ENCODE data around the gene CDKN3. TPM values are rescaled to one million over a fixed set of nuclear protein-coding genes. Genes with fewer than 3 reads are reported as not detected.

Gene CDKN3
- total RNA-seq, 1 experiment from 2014 or later: 96.1 TPM

DNA sequence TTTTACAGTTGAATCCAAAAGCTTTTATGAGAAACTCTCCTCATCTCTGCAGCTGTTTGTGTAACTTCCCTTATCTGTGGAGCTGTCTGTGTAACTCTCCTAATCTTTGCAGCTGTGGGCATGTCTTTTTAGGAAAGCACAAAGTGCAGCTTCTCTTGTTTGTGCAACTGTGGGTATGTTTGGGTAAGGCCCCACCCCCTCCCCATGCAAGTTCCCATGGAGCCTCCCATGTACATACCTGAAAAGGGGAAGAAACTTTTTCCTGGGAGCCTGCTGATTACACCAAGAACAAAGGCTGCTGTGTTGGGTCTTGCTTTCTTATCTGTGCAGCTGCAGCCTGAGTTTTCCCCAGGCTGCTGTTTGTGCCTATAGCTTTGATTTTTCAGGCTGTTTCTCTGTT is 42.7 kb upstream of the CDKN3 start:
- no peak for DNase-seq
- no peak overlapping the region for H3K4me2 ChIP-seq (ENCODE audit: low read depth, low read length, poor library complexity, severe bottlenecking)
- H3K27me3 ChIP-seq (ENCODE audit: low read length): no peaks in the 10 kb centered on the region
- no peaks in the 10 kb centered on the region for H3K9me3 ChIP-seq (ENCODE audit: low read length)
- no peaks in the 10 kb centered on the region for H4K20me1 ChIP-seq (ENCODE audit: insufficient read depth, low read depth, low read length)
- H3K79me2 ChIP-seq (ENCODE audit: low read length): no peaks in the 10 kb centered on the region
- no peaks in the 10 kb centered on the region for H3K9me2 ChIP-seq (replicated peaks; ENCODE audit: insufficient read depth, low read length)
- no peaks in the 10 kb centered on the region for H3K36me3 ChIP-seq (ENCODE audit: insufficient read depth, low read length)
- no peak overlapping the region for H3K9ac ChIP-seq (ENCODE audit: low read length)
- no peak overlapping the region for H3K27ac ChIP-seq (ENCODE audit: low read length)
- no peak overlapping the region for H2AFZ ChIP-seq (ENCODE audit: low read length)
- H3K4me3 ChIP-seq (ENCODE audit: low read length): no peak overlapping the region
- H3K4me1 ChIP-seq (ENCODE audit: low read length): peaks cover 2% of the 10 kb centered on the region; the same call in 1 of the 2 replicates

DNA sequence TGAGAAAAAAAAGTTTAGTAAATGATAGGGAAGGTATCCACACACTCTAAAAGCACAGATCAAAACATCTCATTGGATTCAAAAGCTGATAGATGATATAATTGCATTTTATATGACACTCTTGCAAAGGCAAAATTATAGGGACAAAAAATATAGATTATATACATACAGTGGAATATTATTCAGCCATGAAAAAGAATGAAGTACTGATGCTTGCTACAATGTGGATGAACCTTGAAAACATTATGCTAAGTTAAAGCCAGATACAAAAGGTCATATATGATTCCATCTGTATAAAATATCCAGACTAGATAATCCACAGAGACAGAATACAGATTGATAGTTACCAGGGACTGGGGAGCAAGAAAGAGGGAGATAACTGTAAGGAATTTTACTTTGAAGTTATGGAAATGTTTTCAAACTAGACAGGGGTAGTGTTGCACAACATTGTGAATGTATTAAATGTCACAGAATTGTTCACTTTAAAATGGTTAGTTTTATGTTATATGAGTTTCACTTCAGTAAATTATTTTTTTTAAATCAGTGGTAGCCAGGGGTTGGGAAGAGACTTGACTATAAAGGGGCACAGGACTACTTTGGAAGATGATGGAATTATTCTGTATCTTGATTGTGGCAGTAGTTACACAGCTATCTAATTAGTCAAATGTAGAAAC is 41.7 kb upstream of the CDKN3 start:
- Histone ChIP-seq H3K9ac (ENCODE audit: low read length) (no peak overlapping the region), H3K9me2 (replicated peaks; ENCODE audit: insufficient read depth, low read length) (no peaks in the 10 kb centered on the region), H2AFZ (ENCODE audit: low read length) (no peak overlapping the region), H3K4me2 (ENCODE audit: low read depth, low read length, poor library complexity, severe bottlenecking) (no peak overlapping the region), H4K20me1 (ENCODE audit: insufficient read depth, low read depth, low read length) (no peaks in the 10 kb centered on the region), H3K27ac (ENCODE audit: low read length) (no peak overlapping the region), H3K79me2 (ENCODE audit: low read length) (no peaks in the 10 kb centered on the region), H3K4me1 (ENCODE audit: low read length) (peaks cover 2% of the 10 kb centered on the region; the same call in 1 of the 2 replicates), H3K36me3 (ENCODE audit: insufficient read depth, low read length) (no peaks in the 10 kb centered on the region), H3K27me3 (ENCODE audit: low read length) (no peaks in the 10 kb centered on the region), H3K9me3 (ENCODE audit: low read length) (no peaks in the 10 kb centered on the region), H3K4me3 (ENCODE audit: low read length) (no peak overlapping the region)
- no peak for DNase-seq

DNA sequence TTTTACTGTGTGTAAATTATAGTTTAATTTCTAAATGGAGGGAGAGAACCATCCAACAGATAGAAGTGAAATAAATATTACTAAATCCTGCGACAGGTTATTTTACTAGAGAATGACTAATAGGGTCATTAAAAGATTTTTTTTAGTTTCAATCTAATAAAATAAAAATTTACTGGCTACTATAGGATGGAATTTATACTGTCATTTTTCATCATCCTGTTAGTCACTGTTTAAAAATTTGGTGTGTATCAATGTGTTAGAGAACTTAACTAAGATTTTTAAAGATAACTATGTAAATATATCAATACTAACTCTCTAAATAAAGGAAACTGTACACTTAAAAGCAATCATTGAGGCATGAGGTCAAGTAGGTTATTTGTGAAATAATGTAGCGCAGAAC is 41.1 kb upstream of the CDKN3 start:
- no peak for DNase-seq
- H3K79me2 ChIP-seq (ENCODE audit: low read length): no peaks in the 10 kb centered on the region
- no peaks in the 10 kb centered on the region for H3K9me2 ChIP-seq (replicated peaks; ENCODE audit: insufficient read depth, low read length)
- no peak overlapping the region for H2AFZ ChIP-seq (ENCODE audit: low read length)
- no peak overlapping the region for H3K9ac ChIP-seq (ENCODE audit: low read length)
- no peak overlapping the region for H3K4me2 ChIP-seq (ENCODE audit: low read depth, low read length, poor library complexity, severe bottlenecking)
- no peaks in the 10 kb centered on the region for H3K27me3 ChIP-seq (ENCODE audit: low read length)
- no peaks in the 10 kb centered on the region for H3K36me3 ChIP-seq (ENCODE audit: insufficient read depth, low read length)
- no peak overlapping the region for H3K4me3 ChIP-seq (ENCODE audit: low read length)
- H3K27ac ChIP-seq (ENCODE audit: low read length): no peak overlapping the region
- H3K4me1 ChIP-seq (ENCODE audit: low read length): peaks cover 2% of the 10 kb centered on the region; the same call in 1 of the 2 replicates
- H4K20me1 ChIP-seq (ENCODE audit: insufficient read depth, low read depth, low read length): no peaks in the 10 kb centered on the region
- H3K9me3 ChIP-seq (ENCODE audit: low read length): no peaks in the 10 kb centered on the region

DNA sequence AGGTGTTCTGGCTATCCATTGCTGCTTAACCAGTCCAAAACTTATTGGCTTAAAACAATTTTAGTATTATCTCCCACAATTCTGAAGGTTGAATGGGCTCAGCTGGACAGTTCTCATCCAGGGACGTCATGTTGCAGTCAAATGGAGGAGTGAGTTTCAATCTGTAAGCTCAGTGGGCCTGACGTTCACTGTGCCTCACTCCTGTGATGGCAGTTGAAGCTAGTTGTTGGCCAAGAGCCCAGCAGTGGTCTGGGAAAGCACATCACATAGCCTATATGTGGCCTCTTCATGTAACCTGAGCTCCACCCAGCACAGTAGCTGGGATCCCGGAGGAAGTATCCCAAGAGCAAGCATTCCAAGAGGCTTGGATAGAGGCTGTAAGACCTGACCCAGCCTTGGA is 40.6 kb upstream of the CDKN3 start:
- no peaks in the 10 kb centered on the region for H3K9me2 ChIP-seq (replicated peaks; ENCODE audit: insufficient read depth, low read length)
- no peak overlapping the region for H3K4me2 ChIP-seq (ENCODE audit: low read depth, low read length, poor library complexity, severe bottlenecking)
- H3K4me1 ChIP-seq (ENCODE audit: low read length): peaks cover 2% of the 10 kb centered on the region; the same call in 1 of the 2 replicates
- no peaks in the 10 kb centered on the region for H3K79me2 ChIP-seq (ENCODE audit: low read length)
- H3K4me3 ChIP-seq (ENCODE audit: low read length): no peak overlapping the region
- no peaks in the 10 kb centered on the region for H3K9me3 ChIP-seq (ENCODE audit: low read length)
- no peak overlapping the region for H2AFZ ChIP-seq (ENCODE audit: low read length)
- H4K20me1 ChIP-seq (ENCODE audit: insufficient read depth, low read depth, low read length): no peaks in the 10 kb centered on the region
- no peak for DNase-seq
- H3K27ac ChIP-seq (ENCODE audit: low read length): no peak overlapping the region
- no peaks in the 10 kb centered on the region for H3K36me3 ChIP-seq (ENCODE audit: insufficient read depth, low read length)
- H3K27me3 ChIP-seq (ENCODE audit: low read length): no peaks in the 10 kb centered on the region
- no peak overlapping the region for H3K9ac ChIP-seq (ENCODE audit: low read length)

DNA sequence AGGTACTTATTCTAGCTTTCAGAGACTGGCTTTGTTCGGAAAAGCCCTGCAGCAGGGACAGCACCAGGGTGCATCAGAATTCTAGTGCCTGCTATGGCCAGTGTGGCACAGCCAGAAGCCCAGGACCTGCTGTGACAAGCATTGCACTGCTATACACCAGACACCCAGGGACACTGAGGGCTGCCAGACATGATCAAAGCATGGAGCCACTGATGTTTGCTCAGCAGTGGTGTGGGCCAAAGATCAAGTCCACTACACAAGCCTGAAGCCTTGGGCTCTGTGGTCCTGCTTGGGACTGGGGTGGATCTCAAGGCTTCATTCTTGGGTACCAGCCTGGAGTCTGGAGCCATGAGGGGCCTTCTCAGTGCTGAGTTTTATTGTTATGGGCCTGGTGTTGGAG is 36.1 kb upstream of the CDKN3 start:
- Histone ChIP-seq H3K27me3 (ENCODE audit: low read length) (no peaks in the 10 kb centered on the region), H3K9me2 (replicated peaks; ENCODE audit: insufficient read depth, low read length) (no peaks in the 10 kb centered on the region), H3K9ac (ENCODE audit: low read length) (no peak overlapping the region), H4K20me1 (ENCODE audit: insufficient read depth, low read depth, low read length) (no peaks in the 10 kb centered on the region), H3K9me3 (ENCODE audit: low read length) (no peaks in the 10 kb centered on the region), H2AFZ (ENCODE audit: low read length) (no peak overlapping the region), H3K4me3 (ENCODE audit: low read length) (no peak overlapping the region), H3K27ac (ENCODE audit: low read length) (no peak overlapping the region), H3K79me2 (ENCODE audit: low read length) (no peaks in the 10 kb centered on the region), H3K36me3 (ENCODE audit: insufficient read depth, low read length) (no peaks in the 10 kb centered on the region), H3K4me2 (ENCODE audit: low read depth, low read length, poor library complexity, severe bottlenecking) (no peak overlapping the region), H3K4me1 (ENCODE audit: low read length) (no peaks in the 10 kb centered on the region)
- no peak for DNase-seq

GRCh38 chr14:54362089-54362504 is 34.7 kb upstream of the CDKN3 start:
- Histone ChIP-seq H3K4me2 (ENCODE audit: low read depth, low read length, poor library complexity, severe bottlenecking) (no peak overlapping the region), H3K36me3 (ENCODE audit: insufficient read depth, low read length) (no peaks in the 10 kb centered on the region), H3K4me1 (ENCODE audit: low read length) (no peaks in the 10 kb centered on the region; the same call in 1 of the 2 replicates), H3K9me3 (ENCODE audit: low read length) (no peaks in the 10 kb centered on the region), H3K27ac (ENCODE audit: low read length) (no peak overlapping the region), H3K79me2 (ENCODE audit: low read length) (no peaks in the 10 kb centered on the region), H3K4me3 (ENCODE audit: low read length) (no peak overlapping the region), H2AFZ (ENCODE audit: low read length) (no peak overlapping the region), H3K9ac (ENCODE audit: low read length) (no peak overlapping the region), H3K9me2 (replicated peaks; ENCODE audit: insufficient read depth, low read length) (no peaks in the 10 kb centered on the region), H4K20me1 (ENCODE audit: insufficient read depth, low read depth, low read length) (no peaks in the 10 kb centered on the region), H3K27me3 (ENCODE audit: low read length) (no peaks in the 10 kb centered on the region)
- no peak for DNase-seq

DNA sequence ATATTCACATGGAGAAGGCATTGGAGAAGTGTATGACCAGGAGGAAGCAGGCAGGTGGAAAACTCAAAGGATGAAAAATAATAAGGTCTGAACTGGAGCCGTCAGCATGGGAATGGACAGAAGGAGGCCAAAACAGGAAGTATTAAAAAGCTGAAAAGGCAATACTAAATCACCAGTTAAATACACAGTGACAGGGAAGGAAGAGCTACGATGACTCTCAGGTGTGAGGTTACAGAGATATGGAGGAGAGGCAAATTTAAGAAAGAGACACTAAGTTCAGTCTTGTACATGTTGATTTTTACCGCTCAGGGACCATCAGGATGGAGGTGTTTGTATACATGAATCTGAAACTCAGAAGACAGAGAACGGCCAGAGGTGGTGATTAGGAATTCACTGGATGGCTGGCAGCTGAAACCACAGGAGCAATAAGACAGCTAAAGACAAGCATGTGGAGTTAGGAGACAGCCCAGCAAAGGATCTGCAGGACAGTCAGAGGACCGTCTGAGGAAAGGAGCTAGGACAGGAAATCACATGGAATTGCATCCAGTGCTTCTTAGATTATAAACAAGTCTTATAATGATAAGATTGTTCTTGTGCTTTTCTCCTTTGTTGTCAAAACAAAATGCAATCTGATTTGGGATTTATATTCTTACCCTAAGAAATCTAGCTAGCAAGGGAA is 33.9 kb upstream of the CDKN3 start:
- Histone ChIP-seq H3K4me2 (ENCODE audit: low read depth, low read length, poor library complexity, severe bottlenecking) (no peak overlapping the region), H3K4me3 (ENCODE audit: low read length) (no peak overlapping the region), H2AFZ (ENCODE audit: low read length) (no peak overlapping the region), H3K9ac (ENCODE audit: low read length) (no peak overlapping the region), H3K9me3 (ENCODE audit: low read length) (no peaks in the 10 kb centered on the region), H3K9me2 (replicated peaks; ENCODE audit: insufficient read depth, low read length) (no peaks in the 10 kb centered on the region), H3K27ac (ENCODE audit: low read length) (no peak overlapping the region), H3K79me2 (ENCODE audit: low read length) (no peaks in the 10 kb centered on the region), H3K27me3 (ENCODE audit: low read length) (no peaks in the 10 kb centered on the region), H4K20me1 (ENCODE audit: insufficient read depth, low read depth, low read length) (no peaks in the 10 kb centered on the region), H3K4me1 (ENCODE audit: low read length) (no peaks in the 10 kb centered on the region; the same call in 1 of the 2 replicates), H3K36me3 (ENCODE audit: insufficient read depth, low read length) (no peaks in the 10 kb centered on the region)
- DNase-seq: no peak

DNA sequence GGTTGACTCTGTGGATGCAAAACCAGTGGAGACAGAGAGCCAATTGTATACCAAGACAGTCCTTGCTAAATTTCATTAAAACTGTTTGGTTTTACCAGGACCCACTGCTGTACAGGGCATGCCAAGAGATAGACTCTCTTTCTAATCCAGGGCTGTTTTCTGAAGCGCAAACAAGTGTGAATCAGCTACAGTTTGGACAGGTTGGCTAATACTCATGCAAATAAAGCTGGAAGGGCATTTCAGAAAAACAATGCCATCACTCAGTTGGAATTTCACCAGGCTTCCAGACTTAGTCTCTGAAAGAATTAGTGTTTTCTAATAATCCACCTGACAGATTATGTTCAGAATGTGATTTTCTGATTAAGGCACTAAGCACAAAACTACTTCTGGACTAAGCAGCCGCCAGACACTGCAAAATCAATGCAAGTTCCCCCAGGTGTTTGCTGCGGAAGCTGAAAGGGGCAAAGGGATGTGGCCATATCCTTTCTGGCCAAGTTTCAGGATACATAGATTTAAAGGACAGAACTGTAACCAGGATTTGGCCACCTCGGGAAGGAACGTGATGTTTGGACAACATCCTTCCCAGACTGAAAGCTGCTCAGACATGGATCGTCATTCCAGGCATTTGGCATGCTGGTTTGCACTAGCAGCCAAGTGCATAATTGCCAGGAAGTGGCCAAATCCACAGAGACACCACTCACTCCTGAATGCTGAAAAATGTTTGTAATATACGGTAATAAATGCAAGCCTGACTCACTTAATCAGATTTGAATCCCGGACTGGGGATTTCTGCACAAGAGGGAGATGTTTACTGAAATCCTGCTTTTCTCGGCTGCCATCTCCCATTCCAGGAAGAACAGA is 32.0 kb upstream of the CDKN3 start:
- Histone ChIP-seq H3K27me3 (ENCODE audit: low read length) (no peaks in the 10 kb centered on the region), H3K79me2 (ENCODE audit: low read length) (no peaks in the 10 kb centered on the region), H3K9ac (ENCODE audit: low read length) (no peak overlapping the region), H3K27ac (ENCODE audit: low read length) (no peak overlapping the region), H3K4me3 (ENCODE audit: low read length) (no peak overlapping the region), H3K9me3 (ENCODE audit: low read length) (no peaks in the 10 kb centered on the region), H4K20me1 (ENCODE audit: insufficient read depth, low read depth, low read length) (no peaks in the 10 kb centered on the region), H3K4me2 (ENCODE audit: low read depth, low read length, poor library complexity, severe bottlenecking) (no peak overlapping the region), H3K9me2 (replicated peaks; ENCODE audit: insufficient read depth, low read length) (no peaks in the 10 kb centered on the region), H2AFZ (ENCODE audit: low read length) (no peak overlapping the region), H3K4me1 (ENCODE audit: low read length) (no peaks in the 10 kb centered on the region; the same call in 1 of the 2 replicates), H3K36me3 (ENCODE audit: insufficient read depth, low read length) (no peaks in the 10 kb centered on the region)
- no peak for DNase-seq
